ENCODE measurements around the gene SLC35F3. TPM values are rescaled to one million over a fixed set of nuclear protein-coding genes. Genes with fewer than 3 reads are reported as not detected.

Gene SLC35F3
- total and polyA plus RNA-seq, 9 of the 15 experiments (the other 6 are each of a cell fraction or from before 2014, with no cell fraction given), result 0.04 to 0.07 (median 0.04) TPM; not detected in 6

DNA sequence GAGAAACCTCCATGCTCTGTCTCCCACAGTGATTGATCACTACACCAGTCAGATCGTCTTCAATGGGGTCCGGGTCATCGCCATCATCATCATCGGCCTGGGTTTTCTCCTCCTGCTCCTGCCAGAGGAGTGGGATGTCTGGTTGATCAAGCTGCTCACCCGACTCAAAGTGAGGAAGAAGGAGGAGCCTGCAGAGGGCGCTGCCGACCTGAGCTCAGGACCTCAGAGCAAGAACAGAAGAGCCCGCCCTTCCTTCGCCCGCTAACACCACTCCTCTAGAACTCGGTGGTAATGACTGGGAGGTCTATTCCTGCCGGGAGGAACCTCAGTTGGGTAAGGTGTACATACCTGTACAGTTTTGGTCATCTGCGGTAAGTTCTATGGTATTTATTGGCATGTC is 418.5 kb downstream of the SLC35F3 start:
- in situ Hi-C loops (cut with MboI), result loop anchor here (5.0 to 10.0 kb wide), 3 partner anchors 159 to 772 kb away; no protein-coding TSS in a partner anchor
- peak; percentile 91 for ATAC-seq
- BruUV-seq (replicated peaks), result no TSS peak
- TF ChIP-seq, protein P1, sequence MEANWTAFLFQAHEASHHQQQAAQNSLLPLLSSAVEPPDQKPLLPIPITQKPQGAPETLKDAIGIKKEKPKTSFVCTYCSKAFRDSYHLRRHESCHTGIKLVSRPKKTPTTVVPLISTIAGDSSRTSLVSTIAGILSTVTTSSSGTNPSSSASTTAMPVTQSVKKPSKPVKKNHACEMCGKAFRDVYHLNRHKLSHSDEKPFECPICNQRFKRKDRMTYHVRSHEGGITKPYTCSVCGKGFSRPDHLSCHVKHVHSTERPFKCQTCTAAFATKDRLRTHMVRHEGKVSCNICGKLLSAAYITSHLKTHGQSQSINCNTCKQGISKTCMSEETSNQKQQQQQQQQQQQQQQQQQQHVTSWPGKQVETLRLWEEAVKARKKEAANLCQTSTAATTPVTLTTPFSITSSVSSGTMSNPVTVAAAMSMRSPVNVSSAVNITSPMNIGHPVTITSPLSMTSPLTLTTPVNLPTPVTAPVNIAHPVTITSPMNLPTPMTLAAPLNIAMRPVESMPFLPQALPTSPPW (CRISPR knock-in tag; IDR thresholded peaks at IDR 0.05), result peak; percentile 64
- no peak for TF ChIP-seq SMARCE1 (IDR thresholded peaks at IDR 0.05)
- no peak for TF ChIP-seq TCF7 (IDR thresholded peaks at IDR 0.05; ENCODE audit: borderline replicate concordance)
- TF ChIP-seq, protein P2, sequence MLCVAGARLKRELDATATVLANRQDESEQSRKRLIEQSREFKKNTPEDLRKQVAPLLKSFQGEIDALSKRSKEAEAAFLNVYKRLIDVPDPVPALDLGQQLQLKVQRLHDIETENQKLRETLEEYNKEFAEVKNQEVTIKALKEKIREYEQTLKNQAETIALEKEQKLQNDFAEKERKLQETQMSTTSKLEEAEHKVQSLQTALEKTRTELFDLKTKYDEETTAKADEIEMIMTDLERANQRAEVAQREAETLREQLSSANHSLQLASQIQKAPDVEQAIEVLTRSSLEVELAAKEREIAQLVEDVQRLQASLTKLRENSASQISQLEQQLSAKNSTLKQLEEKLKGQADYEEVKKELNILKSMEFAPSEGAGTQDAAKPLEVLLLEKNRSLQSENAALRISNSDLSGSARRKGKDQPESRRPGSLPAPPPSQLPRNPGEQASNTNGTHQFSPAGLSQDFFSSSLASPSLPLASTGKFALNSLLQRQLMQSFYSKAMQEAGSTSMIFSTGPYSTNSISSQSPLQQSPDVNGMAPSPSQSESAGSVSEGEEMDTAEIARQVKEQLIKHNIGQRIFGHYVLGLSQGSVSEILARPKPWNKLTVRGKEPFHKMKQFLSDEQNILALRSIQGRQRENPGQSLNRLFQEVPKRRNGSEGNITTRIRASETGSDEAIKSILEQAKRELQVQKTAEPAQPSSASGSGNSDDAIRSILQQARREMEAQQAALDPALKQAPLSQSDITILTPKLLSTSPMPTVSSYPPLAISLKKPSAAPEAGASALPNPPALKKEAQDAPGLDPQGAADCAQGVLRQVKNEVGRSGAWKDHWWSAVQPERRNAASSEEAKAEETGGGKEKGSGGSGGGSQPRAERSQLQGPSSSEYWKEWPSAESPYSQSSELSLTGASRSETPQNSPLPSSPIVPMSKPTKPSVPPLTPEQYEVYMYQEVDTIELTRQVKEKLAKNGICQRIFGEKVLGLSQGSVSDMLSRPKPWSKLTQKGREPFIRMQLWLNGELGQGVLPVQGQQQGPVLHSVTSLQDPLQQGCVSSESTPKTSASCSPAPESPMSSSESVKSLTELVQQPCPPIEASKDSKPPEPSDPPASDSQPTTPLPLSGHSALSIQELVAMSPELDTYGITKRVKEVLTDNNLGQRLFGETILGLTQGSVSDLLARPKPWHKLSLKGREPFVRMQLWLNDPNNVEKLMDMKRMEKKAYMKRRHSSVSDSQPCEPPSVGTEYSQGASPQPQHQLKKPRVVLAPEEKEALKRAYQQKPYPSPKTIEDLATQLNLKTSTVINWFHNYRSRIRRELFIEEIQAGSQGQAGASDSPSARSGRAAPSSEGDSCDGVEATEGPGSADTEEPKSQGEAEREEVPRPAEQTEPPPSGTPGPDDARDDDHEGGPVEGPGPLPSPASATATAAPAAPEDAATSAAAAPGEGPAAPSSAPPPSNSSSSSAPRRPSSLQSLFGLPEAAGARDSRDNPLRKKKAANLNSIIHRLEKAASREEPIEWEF (CRISPR knock-in tag; IDR thresholded peaks at IDR 0.05), result no peak
- TF ChIP-seq, protein P3, sequence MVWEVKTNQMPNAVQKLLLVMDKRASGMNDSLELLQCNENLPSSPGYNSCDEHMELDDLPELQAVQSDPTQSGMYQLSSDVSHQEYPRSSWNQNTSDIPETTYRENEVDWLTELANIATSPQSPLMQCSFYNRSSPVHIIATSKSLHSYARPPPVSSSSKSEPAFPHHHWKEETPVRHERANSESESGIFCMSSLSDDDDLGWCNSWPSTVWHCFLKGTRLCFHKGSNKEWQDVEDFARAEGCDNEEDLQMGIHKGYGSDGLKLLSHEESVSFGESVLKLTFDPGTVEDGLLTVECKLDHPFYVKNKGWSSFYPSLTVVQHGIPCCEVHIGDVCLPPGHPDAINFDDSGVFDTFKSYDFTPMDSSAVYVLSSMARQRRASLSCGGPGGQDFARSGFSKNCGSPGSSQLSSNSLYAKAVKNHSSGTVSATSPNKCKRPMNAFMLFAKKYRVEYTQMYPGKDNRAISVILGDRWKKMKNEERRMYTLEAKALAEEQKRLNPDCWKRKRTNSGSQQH (CRISPR knock-in tag; IDR thresholded peaks at IDR 0.05), result no peak
- no peak for TF ChIP-seq ZNF444 (CRISPR knock-in tag; IDR thresholded peaks at IDR 0.05)
- peak; percentile 52; the same call in 1 of the 2 replicates for TF ChIP-seq CTBP1 (IDR thresholded peaks at IDR 0.05; ENCODE audit: borderline replicate concordance)
- peak; percentile 24 for TF ChIP-seq ZFP36 (IDR thresholded peaks at IDR 0.05; ENCODE audit: low read depth, low read length, partially characterized antibody)
- TF ChIP-seq, protein P4, sequence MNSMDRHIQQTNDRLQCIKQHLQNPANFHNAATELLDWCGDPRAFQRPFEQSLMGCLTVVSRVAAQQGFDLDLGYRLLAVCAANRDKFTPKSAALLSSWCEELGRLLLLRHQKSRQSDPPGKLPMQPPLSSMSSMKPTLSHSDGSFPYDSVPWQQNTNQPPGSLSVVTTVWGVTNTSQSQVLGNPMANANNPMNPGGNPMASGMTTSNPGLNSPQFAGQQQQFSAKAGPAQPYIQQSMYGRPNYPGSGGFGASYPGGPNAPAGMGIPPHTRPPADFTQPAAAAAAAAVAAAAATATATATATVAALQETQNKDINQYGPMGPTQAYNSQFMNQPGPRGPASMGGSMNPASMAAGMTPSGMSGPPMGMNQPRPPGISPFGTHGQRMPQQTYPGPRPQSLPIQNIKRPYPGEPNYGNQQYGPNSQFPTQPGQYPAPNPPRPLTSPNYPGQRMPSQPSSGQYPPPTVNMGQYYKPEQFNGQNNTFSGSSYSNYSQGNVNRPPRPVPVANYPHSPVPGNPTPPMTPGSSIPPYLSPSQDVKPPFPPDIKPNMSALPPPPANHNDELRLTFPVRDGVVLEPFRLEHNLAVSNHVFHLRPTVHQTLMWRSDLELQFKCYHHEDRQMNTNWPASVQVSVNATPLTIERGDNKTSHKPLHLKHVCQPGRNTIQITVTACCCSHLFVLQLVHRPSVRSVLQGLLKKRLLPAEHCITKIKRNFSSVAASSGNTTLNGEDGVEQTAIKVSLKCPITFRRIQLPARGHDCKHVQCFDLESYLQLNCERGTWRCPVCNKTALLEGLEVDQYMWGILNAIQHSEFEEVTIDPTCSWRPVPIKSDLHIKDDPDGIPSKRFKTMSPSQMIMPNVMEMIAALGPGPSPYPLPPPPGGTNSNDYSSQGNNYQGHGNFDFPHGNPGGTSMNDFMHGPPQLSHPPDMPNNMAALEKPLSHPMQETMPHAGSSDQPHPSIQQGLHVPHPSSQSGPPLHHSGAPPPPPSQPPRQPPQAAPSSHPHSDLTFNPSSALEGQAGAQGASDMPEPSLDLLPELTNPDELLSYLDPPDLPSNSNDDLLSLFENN (IDR thresholded peaks at IDR 0.05; ENCODE audit: low read depth in 2 of 2, low read length in 2 of 2), result 0 out of 4 replicates have a peak, but pooled peaks of 1 of the 2 experiments have one; percentile 17

More for the DNA sequence above, 418.5 kb downstream of the SLC35F3 start:
- H4K20me1 ChIP-seq (replicated peaks; ENCODE audit: control insufficient read depth, insufficient read depth, low read length), result no peaks in the 10 kb centered on the region
- H3K79me2 ChIP-seq (ENCODE audit: control insufficient read depth, insufficient read depth, low read length), result no peaks in the 10 kb centered on the region
- H3K9me3 ChIP-seq (replicated peaks; ENCODE audit: control insufficient read depth, insufficient read depth, low read depth, low read length), result no peaks in the 10 kb centered on the region
- intact Hi-C loops (cut with micrococcal nuclease), result loop anchor here (1.0 to 2.0 kb wide), 3 partner anchors 50 to 269 kb away; partner anchors contain the start of genes COA6 and TARBP1
- POLR2A ChIA-PET, result interaction anchor here (0.9 to 1.1 kb wide), 2 partner anchors 27 to 91 kb away, joined by 3 to 4 read pairs; no protein-coding TSS in a partner anchor
- CTCF ChIA-PET (ENCODE audit: low intra/inter-chr PET ratio), result interaction anchor here (0.8 to 2.3 kb wide), 4 partner anchors 83 to 1094 kb away, joined by 3 to 14 read pairs (median 4); no protein-coding TSS in a partner anchor
- H3K4me1 ChIP-seq (replicated peaks in 1 of 2; ENCODE audit: control insufficient read depth in 2 of 2, insufficient read depth in 2 of 2, low read length in 2 of 2), result no peaks in the 10 kb centered on the region; a peak in 1 of 5 replicates
- DNase-seq (ENCODE audit: extremely low read depth in 1 of 4, low spot score in 3 of 4), result peak; percentile 71 to 87 (median 76)
- no peak overlapping the region for H3K9ac ChIP-seq (ENCODE audit: insufficient read depth in 1 of 2, low read depth in 2 of 2, low read length in 2 of 2)
- H3K27me3 ChIP-seq (ENCODE audit: control insufficient read depth in 2 of 2, insufficient read depth in 2 of 2, low read length in 2 of 2), result peaks cover 35 to 37% of the 10 kb centered on the region in 2 experiments
- H3K27ac ChIP-seq (ENCODE audit: extremely low read depth, low read depth, low read length), result no peak overlapping the region
- H3K36me3 ChIP-seq (ENCODE audit: control insufficient read depth, insufficient read depth, low read length), result no peaks in the 10 kb centered on the region
- peak overlapping the region; percentile 57 for H3K4me2 ChIP-seq (ENCODE audit: insufficient read depth, low read length)
- H3K4me3 ChIP-seq, result no peak overlapping the region
- peak overlapping the region; percentile 26 for H2AFZ ChIP-seq (ENCODE audit: low read depth, low read length)
- no peaks in the 10 kb centered on the region for H3K9me1 ChIP-seq (ENCODE audit: control insufficient read depth, insufficient read depth, low read length)
- peak; percentile 80 for FAIRE-seq
- 5% methylated on average over 13 of the region's 13 CpGs for WGBS (ENCODE audit: insufficient coverage, low coverage, missing lambda C conversion rate)

Measured in K562 (cell line).